HG02798 (cell line): ENCODE data around the gene TRAFD1.
"Not testable (repeated sequence)": the region's sequence is repeated elsewhere in the genome, so short reads cannot be mapped to it uniquely, and the experiment has no call there.

Experiments used
- ATAC-seq: cut with Tn5 transposase; IDR thresholded peaks from one replicate; pipeline ENCODE4 v1.9.1; 2021; ENCODE audit warnings: mild to moderate bottlenecking; ENCODE audit not compliant: unreplicated experiment, poor library complexity

The TRAFD1 gene

GRCh38 chr12:112125250-112125999 is at the start of gene TRAFD1:
Gene TRAFD1, plus strand, starts transcription at chr12:112125560. Its CDS starts 4,963 bp downstream, at chr12:112130523.
- peak; percentile 99 for ATAC-seq

- ATAC-seq: no peak
Observed at GRCh38 chr12:112087055-112087850, 38.1 kb upstream of the TRAFD1 start.

GRCh38 chr12:112087851-112088250 is 37.5 kb upstream of the TRAFD1 start:
- ATAC-seq: no peak

- no peak for ATAC-seq
Observed at GRCh38 chr12:112091563-112091962, 33.8 kb upstream of the TRAFD1 start.

GRCh38 chr12:112096070-112096469 is 29.3 kb upstream of the TRAFD1 start:
- ATAC-seq: peak; percentile 76

GRCh38 chr12:112096667-112097066 is 28.7 kb upstream of the TRAFD1 start:
- ATAC-seq: no peak

- ATAC-seq: no peak
Observed at GRCh38 chr12:112097641-112098040, 27.7 kb upstream of the TRAFD1 start.

GRCh38 chr12:112100500-112100899 is 24.9 kb upstream of the TRAFD1 start:
- not testable (repeated sequence) for ATAC-seq

GRCh38 chr12:112102127-112102526 is 23.2 kb upstream of the TRAFD1 start:
- ATAC-seq: no peak

GRCh38 chr12:112102746-112103145 is 22.6 kb upstream of the TRAFD1 start:
- ATAC-seq: not testable (repeated sequence)

- no peak for ATAC-seq
Observed at GRCh38 chr12:112103758-112104503, 21.4 kb upstream of the TRAFD1 start.

- ATAC-seq: no peak
Observed at GRCh38 chr12:112105891-112106290, 19.5 kb upstream of the TRAFD1 start.

- ATAC-seq: no peak
Observed at GRCh38 chr12:112107306-112108201, 17.8 kb upstream of the TRAFD1 start.

- ATAC-seq: peak; percentile 85
Observed at GRCh38 chr12:112108202-112109079, 16.9 kb upstream of the TRAFD1 start, which contains the start of gene NAA25. Gene NAA25, minus strand, starts transcription at chr12:112108783. Its CDS starts 10 bp downstream, at chr12:112108773.

- ATAC-seq: not testable (repeated sequence)
Observed at GRCh38 chr12:112110787-112111662, 14.3 kb upstream of the TRAFD1 start.

- ATAC-seq: no peak
Observed at GRCh38 chr12:112111931-112112330, 13.4 kb upstream of the TRAFD1 start.

- no peak for ATAC-seq
Observed at GRCh38 chr12:112112409-112113133, 12.8 kb upstream of the TRAFD1 start.
